HEK293 (cell line): ENCODE measurements around the gene JAZF1.

Experiments
- CTCF ChIA-PET: fragments of 350-600 bp; formaldehyde crosslinking; extraction: SDS; loops from one replicate; lab custom pipeline; 2021; ENCODE audit warnings: antibody characterized with exemption; lab: Yijun Ruan, JAX
- POLR2A ChIA-PET: fragments of 300-600 bp; formaldehyde crosslinking; extraction: SDS; loops from one replicate; lab custom pipeline; 2020; ENCODE audit warnings: antibody characterized with exemption, inconsistent platforms; lab: Yijun Ruan, JAX
- H3K27ac ChIP-seq: fragments of 200-500 bp; sonication (Bioruptor generic); 2 replicates; pipeline ENCODE4 v1.5.1; 2014; ENCODE audit warnings: low read depth, low read length, control low read depth, inconsistent platforms; ENCODE audit errors: extremely low read depth
- H3K36me3 ChIP-seq, 2 experiments: fragments of 200-500 bp in 1 of 2; sonication (Bioruptor generic) in 1 of 2; 1 replicate in 1 of 2; 2 replicates in 1 of 2; pipeline ENCODE4 v1.5.1; 2014 to 2017; ENCODE audit warnings: inconsistent platforms in 2 of 2, low read length in 2 of 2; ENCODE audit not compliant: control insufficient read depth in 2 of 2, insufficient read depth in 1 of 2
- H3K4me1 ChIP-seq: fragments of 200-500 bp; sonication (Bioruptor generic); 2 replicates; pipeline ENCODE4 v1.5.1; 2014; ENCODE audit warnings: mild to moderate bottlenecking, low read length, inconsistent platforms; ENCODE audit not compliant: control insufficient read depth, insufficient read depth
- H3K4me3 ChIP-seq: 2 replicates; pipeline ENCODE4 v1.5.1; 2011; ENCODE audit warnings: low read depth, mild to moderate bottlenecking, control low read depth, low read length, moderate library complexity
- H3K9me3 ChIP-seq: fragments of 200-500 bp; sonication (Bioruptor generic); 2 replicates; pipeline ENCODE4 v1.5.1; 2014; ENCODE audit warnings: low read depth, low read length, inconsistent platforms; ENCODE audit not compliant: control insufficient read depth, insufficient read depth
- BCL11B ChIP-seq: fragments of 450-650 bp; formaldehyde crosslinking; IDR thresholded peaks from 2 replicates; pipeline ENCODE4 v1.5.1; 2016; ENCODE audit warnings: low read depth, missing biosample characterization, missing genetic modification characterization
- ELK4 ChIP-seq: IDR thresholded peaks from 2 replicates; pipeline ENCODE4 v1.6.1; 2011; ENCODE audit warnings: mild to moderate bottlenecking, low read depth, low read length, borderline replicate concordance
- FEZF1 ChIP-seq: fragments of 450-650 bp; formaldehyde crosslinking; IDR thresholded peaks from 2 replicates; pipeline ENCODE4 v1.5.1; 2016; ENCODE audit warnings: missing biosample characterization, missing genetic modification characterization
- HOXC10 ChIP-seq: sonication (generic); formaldehyde crosslinking; IDR thresholded peaks from 2 replicates; pipeline ENCODE4 v1.8.1; 2023; ENCODE audit warnings: mild to moderate bottlenecking, missing genetic modification reagents
- YY2 ChIP-seq: fragments of 450-650 bp; formaldehyde crosslinking; IDR thresholded peaks from 2 replicates; pipeline ENCODE4 v1.5.1; 2016; ENCODE audit warnings: missing biosample characterization, missing genetic modification characterization
- ZBTB1 ChIP-seq: fragments of 450-650 bp; formaldehyde crosslinking; IDR thresholded peaks from 2 replicates; pipeline ENCODE4 v1.5.1; 2016; ENCODE audit warnings: missing biosample characterization, missing genetic modification characterization
- ZFP37 ChIP-seq: fragments of 450-650 bp; formaldehyde crosslinking; IDR thresholded peaks from 2 replicates; pipeline ENCODE4 v1.5.1; 2016; ENCODE audit warnings: missing biosample characterization, missing genetic modification characterization
- ZFP41 ChIP-seq: fragments of 450-650 bp; formaldehyde crosslinking; IDR thresholded peaks from 2 replicates; pipeline ENCODE4 v1.5.1; 2016; ENCODE audit warnings: missing biosample characterization, missing genetic modification characterization, borderline replicate concordance
- ZNF132 ChIP-seq: fragments of 450-650 bp; formaldehyde crosslinking; IDR thresholded peaks from 2 replicates; pipeline ENCODE4 v1.5.1; 2017; ENCODE audit warnings: missing biosample characterization, missing genetic modification characterization, borderline replicate concordance
- ZNF146 ChIP-seq: fragments of 450-650 bp; formaldehyde crosslinking; IDR thresholded peaks from 2 replicates; pipeline ENCODE4 v1.5.1; 2016; ENCODE audit warnings: missing biosample characterization, missing genetic modification characterization
- ZNF274 ChIP-seq, 2 experiments: fragments of 200-500 bp in 1 of 2; fragments of 450-650 bp in 1 of 2; sonication (Bioruptor generic) in 1 of 2; formaldehyde crosslinking in 1 of 2; IDR thresholded peaks; 2 replicates each; pipeline versions ENCODE4 v1.5.1 to v1.6.1; 2014 to 2016; ENCODE audit warnings: borderline replicate concordance in 1 of 2, inconsistent platforms in 1 of 2, low read length in 1 of 2, missing biosample characterization in 1 of 2, missing genetic modification characterization in 1 of 2
- ZNF302 ChIP-seq: fragments of 450-650 bp; formaldehyde crosslinking; IDR thresholded peaks from 2 replicates; pipeline ENCODE4 v1.5.1; 2016; ENCODE audit warnings: missing biosample characterization, missing genetic modification characterization, low read depth
- ZNF514 ChIP-seq: fragments of 450-650 bp; formaldehyde crosslinking; IDR thresholded peaks from 2 replicates; pipeline ENCODE4 v1.5.1; 2016; ENCODE audit warnings: missing biosample characterization, missing genetic modification characterization
- ZNF544 ChIP-seq: fragments of 450-650 bp; formaldehyde crosslinking; IDR thresholded peaks from 2 replicates; pipeline ENCODE4 v1.5.0; 2017; ENCODE audit warnings: missing biosample characterization, missing genetic modification characterization
- ZNF585B ChIP-seq: fragments of 450-650 bp; formaldehyde crosslinking; IDR thresholded peaks from 2 replicates; pipeline ENCODE4 v1.5.1; 2016; ENCODE audit warnings: missing biosample characterization, missing genetic modification characterization
- ZNF610 ChIP-seq: fragments of 450-650 bp; formaldehyde crosslinking; IDR thresholded peaks from 2 replicates; pipeline ENCODE4 v1.5.1; 2016; ENCODE audit warnings: missing biosample characterization, missing genetic modification characterization, borderline replicate concordance
- ZNF645 ChIP-seq: fragments of 450-650 bp; formaldehyde crosslinking; IDR thresholded peaks from 2 replicates; pipeline ENCODE4; 2016; ENCODE audit warnings: missing biosample characterization, missing genetic modification characterization
- ZNF654 ChIP-seq: fragments of 450-650 bp; formaldehyde crosslinking; IDR thresholded peaks from 2 replicates; pipeline ENCODE4 v1.5.1; 2016; ENCODE audit warnings: low read depth, missing biosample characterization, missing genetic modification characterization
- ZNF658 ChIP-seq: fragments of 450-650 bp; formaldehyde crosslinking; IDR thresholded peaks from 2 replicates; pipeline ENCODE4; 2016; ENCODE audit warnings: missing biosample characterization, missing genetic modification characterization
- ZNF701 ChIP-seq: fragments of 450-650 bp; formaldehyde crosslinking; IDR thresholded peaks from 2 replicates; pipeline ENCODE4 v1.5.1; 2016; ENCODE audit warnings: missing biosample characterization, missing genetic modification characterization
- ZNF747 ChIP-seq: fragments of 450-650 bp; formaldehyde crosslinking; IDR thresholded peaks from 2 replicates; pipeline ENCODE4 v1.5.1; 2016; ENCODE audit warnings: missing biosample characterization, missing genetic modification characterization
- ZSCAN23 ChIP-seq: fragments of 450-650 bp; formaldehyde crosslinking; IDR thresholded peaks from 2 replicates; pipeline ENCODE4 v1.5.1; 2016; ENCODE audit warnings: missing biosample characterization, missing genetic modification characterization
- ZSCAN4 ChIP-seq: fragments of 450-650 bp; formaldehyde crosslinking; IDR thresholded peaks from 2 replicates; pipeline ENCODE4 v1.5.1; 2017; ENCODE audit warnings: missing biosample characterization, missing genetic modification characterization
- TF ChIP-seq, protein P1 (sequence below): fragments of 450-650 bp; formaldehyde crosslinking; IDR thresholded peaks from 2 replicates; pipeline ENCODE4 v1.5.1; 2016; ENCODE audit warnings: missing biosample characterization, missing genetic modification characterization
- TF ChIP-seq, protein P2 (sequence below): fragments of 450-650 bp; formaldehyde crosslinking; IDR thresholded peaks from 2 replicates; pipeline ENCODE4 v1.5.1; 2016; ENCODE audit warnings: missing biosample characterization, missing genetic modification characterization

Gene JAZF1

GRCh38 chr7:27946351-27946750 is 234.2 kb downstream of the JAZF1 start:
- Histone ChIP-seq H3K9me3 (no peaks in the 10 kb centered on the region), H3K27ac (no peak overlapping the region), H3K4me3 (no peak overlapping the region), H3K4me1 (no peaks in the 10 kb centered on the region), H3K36me3 (no peaks in the 10 kb centered on the region)
- CTCF ChIA-PET: no interaction called here
- no peak for TF ChIP-seq ZNF645
- TF ChIP-seq ZBTB1: no peak
- TF ChIP-seq, protein P1, sequence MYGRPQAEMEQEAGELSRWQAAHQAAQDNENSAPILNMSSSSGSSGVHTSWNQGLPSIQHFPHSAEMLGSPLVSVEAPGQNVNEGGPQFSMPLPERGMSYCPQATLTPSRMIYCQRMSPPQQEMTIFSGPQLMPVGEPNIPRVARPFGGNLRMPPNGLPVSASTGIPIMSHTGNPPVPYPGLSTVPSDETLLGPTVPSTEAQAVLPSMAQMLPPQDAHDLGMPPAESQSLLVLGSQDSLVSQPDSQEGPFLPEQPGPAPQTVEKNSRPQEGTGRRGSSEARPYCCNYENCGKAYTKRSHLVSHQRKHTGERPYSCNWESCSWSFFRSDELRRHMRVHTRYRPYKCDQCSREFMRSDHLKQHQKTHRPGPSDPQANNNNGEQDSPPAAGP (tag by site-specific recombination): no peak
- TF ChIP-seq ZSCAN4 (tag by site-specific recombination): no peak
- no peak for TF ChIP-seq ZNF274 (IDR thresholded peaks at IDR 0.05; ENCODE audit: low read length)
- no peak for TF ChIP-seq ZNF274 (tag by site-specific recombination; IDR thresholded peaks at IDR 0.05; ENCODE audit: borderline replicate concordance)
- no peak for TF ChIP-seq ZNF658 (tag by site-specific recombination)
- TF ChIP-seq ZNF747 (tag by site-specific recombination): no peak
- TF ChIP-seq ZNF585B (tag by site-specific recombination): no peak
- TF ChIP-seq FEZF1 (tag by site-specific recombination): no peak
- TF ChIP-seq ZNF146 (tag by site-specific recombination): no peak
- no peak for TF ChIP-seq ZNF132 (tag by site-specific recombination)
- no peak for TF ChIP-seq ZNF654 (tag by site-specific recombination)
- no peak for TF ChIP-seq YY2 (tag by site-specific recombination)
- TF ChIP-seq ZNF514 (tag by site-specific recombination): no peak
- TF ChIP-seq ZSCAN23 (tag by site-specific recombination): no peak
- no peak for TF ChIP-seq ZFP37
- TF ChIP-seq ZFP41: no peak
- no peak for TF ChIP-seq ZNF302 (tag by site-specific recombination)
- no peak for TF ChIP-seq ZNF610
- no peak for TF ChIP-seq ZNF544 (tag by site-specific recombination)
- POLR2A ChIA-PET: no interaction called here

DNA sequence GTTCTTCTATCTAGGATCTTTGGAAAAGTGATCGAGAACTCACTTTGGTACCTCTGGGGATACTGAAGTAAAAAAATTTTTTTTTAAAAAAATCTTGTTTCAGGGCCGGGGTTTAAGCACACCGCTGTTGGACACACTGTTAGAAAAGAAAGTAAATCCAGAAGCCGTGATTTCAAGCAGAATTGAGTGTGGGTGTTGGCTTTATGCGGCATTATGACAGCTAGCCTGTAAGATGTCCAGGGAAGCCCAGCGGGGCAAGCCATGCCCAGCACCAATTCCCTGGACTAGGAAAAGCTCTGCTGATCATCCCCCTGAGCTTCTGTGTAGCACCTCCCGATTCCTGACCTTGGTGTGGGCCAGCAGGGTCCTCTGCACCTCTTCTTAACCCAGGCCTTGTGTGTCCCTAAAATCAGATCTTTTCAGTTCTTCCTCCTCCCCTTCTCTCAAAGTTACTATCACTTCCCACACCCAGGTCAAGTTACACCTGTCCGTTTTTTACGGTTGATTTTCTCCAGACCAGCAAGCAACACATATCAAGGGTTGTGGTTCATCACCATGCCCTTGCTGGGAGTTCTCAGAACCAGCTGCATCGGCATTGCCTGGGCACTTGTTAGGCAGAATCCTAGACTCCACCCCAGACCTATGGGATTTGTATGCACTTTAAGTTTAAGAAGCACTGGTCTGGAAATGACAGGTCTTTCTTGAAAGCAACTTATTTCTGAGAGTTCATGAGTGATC is 235.4 kb downstream of the JAZF1 start:
- POLR2A ChIA-PET: no interaction called here

DNA sequence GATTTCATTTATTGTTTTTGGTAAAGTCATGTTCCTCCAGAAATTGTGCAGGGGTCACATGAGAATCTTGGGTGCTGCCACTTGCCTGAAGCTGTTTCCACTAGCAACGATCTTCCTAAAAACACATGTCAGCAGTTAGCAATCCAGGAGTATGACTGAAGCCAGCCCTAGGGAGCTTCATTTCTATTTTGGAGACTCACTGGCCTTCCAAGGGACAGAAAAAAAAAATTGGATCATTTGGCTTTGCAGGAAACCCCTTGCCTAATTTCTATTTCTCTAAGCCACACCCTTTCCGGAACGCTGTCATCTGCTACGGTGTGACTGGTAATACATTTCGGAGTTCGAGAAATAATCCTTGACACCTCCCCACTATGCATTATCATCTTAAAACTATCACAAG is 236.0 kb downstream of the JAZF1 start:
- CTCF ChIA-PET: no interaction called here
- POLR2A ChIA-PET: no interaction called here
- Histone ChIP-seq H3K27ac (no peak overlapping the region), H3K9me3 (no peaks in the 10 kb centered on the region), H3K4me1 (no peaks in the 10 kb centered on the region), H3K4me3 (no peak overlapping the region), H3K36me3 (no peaks in the 10 kb centered on the region)
- TF ChIP-seq BCL11B (tag by site-specific recombination) (no peak), ELK4 (no peak), ZNF645 (no peak), HOXC10 (CRISPR knock-in tag) (no peak)
- TF ChIP-seq, protein P2, sequence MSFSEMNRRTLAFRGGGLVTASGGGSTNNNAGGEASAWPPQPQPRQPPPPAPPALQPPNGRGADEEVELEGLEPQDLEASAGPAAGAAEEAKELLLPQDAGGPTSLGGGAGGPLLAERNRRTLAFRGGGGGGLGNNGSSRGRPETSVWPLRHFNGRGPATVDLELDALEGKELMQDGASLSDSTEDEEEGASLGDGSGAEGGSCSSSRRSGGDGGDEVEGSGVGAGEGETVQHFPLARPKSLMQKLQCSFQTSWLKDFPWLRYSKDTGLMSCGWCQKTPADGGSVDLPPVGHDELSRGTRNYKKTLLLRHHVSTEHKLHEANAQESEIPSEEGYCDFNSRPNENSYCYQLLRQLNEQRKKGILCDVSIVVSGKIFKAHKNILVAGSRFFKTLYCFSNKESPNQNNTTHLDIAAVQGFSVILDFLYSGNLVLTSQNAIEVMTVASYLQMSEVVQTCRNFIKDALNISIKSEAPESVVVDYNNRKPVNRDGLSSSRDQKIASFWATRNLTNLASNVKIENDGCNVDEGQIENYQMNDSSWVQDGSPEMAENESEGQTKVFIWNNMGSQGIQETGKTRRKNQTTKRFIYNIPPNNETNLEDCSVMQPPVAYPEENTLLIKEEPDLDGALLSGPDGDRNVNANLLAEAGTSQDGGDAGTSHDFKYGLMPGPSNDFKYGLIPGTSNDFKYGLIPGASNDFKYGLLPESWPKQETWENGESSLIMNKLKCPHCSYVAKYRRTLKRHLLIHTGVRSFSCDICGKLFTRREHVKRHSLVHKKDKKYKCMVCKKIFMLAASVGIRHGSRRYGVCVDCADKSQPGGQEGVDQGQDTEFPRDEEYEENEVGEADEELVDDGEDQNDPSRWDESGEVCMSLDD (tag by site-specific recombination): no peak

More for the DNA sequence above, 235.4 kb downstream of the JAZF1 start:
- no peak overlapping the region for H3K4me3 ChIP-seq
- CTCF ChIA-PET: no interaction called here
- no peaks in the 10 kb centered on the region for H3K9me3 ChIP-seq
- no peaks in the 10 kb centered on the region for H3K4me1 ChIP-seq
- no peak for TF ChIP-seq ZNF701
- H3K27ac ChIP-seq: no peak overlapping the region
- H3K36me3 ChIP-seq: no peaks in the 10 kb centered on the region
